Measurements from ENCODE around the gene HDAC3. TPM values are rescaled to one million over a fixed set of nuclear protein-coding genes. Genes with fewer than 3 reads are reported as not detected.

HDAC3 gene
- total RNA-seq, 1 donor from 2014 or later = 101 TPM

DNA sequence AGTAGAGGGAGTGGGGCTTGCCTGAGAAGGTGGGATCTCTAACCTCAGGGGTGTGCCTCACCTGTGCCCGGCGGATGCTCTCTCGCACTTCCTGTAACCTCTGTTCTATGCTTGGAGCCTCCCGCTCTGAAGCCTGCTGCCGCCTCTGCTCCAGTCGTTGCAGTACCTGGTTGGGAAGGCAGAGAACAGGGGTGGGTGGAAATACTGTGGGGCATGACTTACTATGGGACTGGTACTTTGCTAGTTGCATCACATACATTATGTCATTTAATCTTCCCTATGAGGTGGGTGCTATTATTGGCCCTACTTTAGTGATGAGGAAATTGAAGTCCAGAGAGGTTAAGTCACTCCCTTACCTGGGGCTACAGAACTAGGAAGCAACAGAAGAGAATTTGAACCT, 9.4 kb upstream of the HDAC3 start:
- Mint-ChIP-seq H3K27ac (no peak overlapping the region), H3K9me3 (ENCODE audit: low read depth) (no peaks in the 10 kb centered on the region), H3K27me3 (no peaks in the 10 kb centered on the region), H3K36me3 (ENCODE audit: insufficient read depth) (peaks cover 2% of the 10 kb centered on the region), H3K4me1 (ENCODE audit: low read depth) (no peaks in the 10 kb centered on the region), H3K4me3 (ENCODE audit: low read depth) (no peak overlapping the region)
- TF ChIP-seq, protein P1, sequence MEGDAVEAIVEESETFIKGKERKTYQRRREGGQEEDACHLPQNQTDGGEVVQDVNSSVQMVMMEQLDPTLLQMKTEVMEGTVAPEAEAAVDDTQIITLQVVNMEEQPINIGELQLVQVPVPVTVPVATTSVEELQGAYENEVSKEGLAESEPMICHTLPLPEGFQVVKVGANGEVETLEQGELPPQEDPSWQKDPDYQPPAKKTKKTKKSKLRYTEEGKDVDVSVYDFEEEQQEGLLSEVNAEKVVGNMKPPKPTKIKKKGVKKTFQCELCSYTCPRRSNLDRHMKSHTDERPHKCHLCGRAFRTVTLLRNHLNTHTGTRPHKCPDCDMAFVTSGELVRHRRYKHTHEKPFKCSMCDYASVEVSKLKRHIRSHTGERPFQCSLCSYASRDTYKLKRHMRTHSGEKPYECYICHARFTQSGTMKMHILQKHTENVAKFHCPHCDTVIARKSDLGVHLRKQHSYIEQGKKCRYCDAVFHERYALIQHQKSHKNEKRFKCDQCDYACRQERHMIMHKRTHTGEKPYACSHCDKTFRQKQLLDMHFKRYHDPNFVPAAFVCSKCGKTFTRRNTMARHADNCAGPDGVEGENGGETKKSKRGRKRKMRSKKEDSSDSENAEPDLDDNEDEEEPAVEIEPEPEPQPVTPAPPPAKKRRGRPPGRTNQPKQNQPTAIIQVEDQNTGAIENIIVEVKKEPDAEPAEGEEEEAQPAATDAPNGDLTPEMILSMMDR (IDR thresholded peaks at IDR 0.05; ENCODE audit: unreplicated experiment) = no peak
- no peak for DNase-seq (ENCODE audit: low spot score, unreplicated experiment)

DNA sequence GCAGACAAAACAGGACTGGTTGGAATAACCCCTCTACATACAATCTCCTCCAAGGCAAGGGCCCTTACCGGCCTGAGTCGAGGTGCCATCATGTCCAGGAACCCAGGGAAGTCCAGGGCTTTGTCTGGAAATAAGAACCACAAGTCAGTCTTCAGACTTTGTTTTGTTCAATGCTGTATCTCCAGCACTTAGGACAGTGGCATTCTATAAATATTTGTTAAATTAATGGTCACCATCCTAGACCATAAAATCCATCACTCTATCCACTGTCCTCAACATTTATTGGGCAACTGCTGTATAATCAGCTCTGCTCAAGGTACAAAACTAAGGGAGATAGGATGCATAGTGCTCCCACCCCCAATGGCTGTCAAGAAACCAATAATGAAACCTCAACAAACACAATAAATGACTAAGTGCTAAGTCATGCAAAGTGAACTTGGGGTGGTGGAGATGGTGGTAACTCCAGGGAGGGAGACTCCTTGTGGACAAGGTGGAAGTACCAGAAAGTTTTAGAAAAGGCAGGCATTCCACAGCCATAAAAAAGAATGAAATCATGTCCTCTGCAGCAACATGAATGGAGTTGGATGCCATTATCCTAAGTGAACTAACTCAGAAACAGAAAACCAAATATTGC, 5.1 kb upstream of the HDAC3 start:
- no peak for DNase-seq (ENCODE audit: low spot score, unreplicated experiment)
- Mint-ChIP-seq H3K36me3 (ENCODE audit: insufficient read depth) (peaks cover 3% of the 10 kb centered on the region), H3K9me3 (ENCODE audit: low read depth) (no peaks in the 10 kb centered on the region), H3K27me3 (peaks cover 6% of the 10 kb centered on the region), H3K4me1 (ENCODE audit: low read depth) (no peaks in the 10 kb centered on the region), H3K27ac (no peak overlapping the region), H3K4me3 (ENCODE audit: low read depth) (no peak overlapping the region)
- TF ChIP-seq, protein P1 (IDR thresholded peaks at IDR 0.05; ENCODE audit: unreplicated experiment) = peak; percentile 20

DNA sequence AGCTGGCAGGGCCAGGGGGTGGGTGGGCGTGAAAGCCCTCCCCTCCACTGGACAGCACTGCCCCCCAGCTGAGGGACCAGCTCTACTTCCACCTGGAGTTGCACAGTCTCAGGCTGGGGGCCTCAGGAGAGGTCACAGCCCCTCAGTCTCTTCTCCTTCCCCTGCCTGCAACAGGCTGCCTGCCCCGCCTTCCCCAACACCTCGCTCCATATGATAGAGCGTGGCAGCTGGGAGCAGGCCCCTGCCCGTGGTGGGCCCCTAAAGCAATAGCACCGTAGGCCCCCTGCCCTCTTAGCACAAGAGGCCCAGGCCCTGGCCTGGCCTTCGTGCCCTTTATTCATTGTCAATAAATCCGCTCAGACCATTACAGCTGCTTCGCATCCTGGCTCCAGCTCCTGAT, 4.0 kb upstream of the HDAC3 start:
- H3K27ac Mint-ChIP-seq = no peak overlapping the region
- DNase-seq (ENCODE audit: low spot score, unreplicated experiment) = no peak
- H3K36me3 Mint-ChIP-seq (ENCODE audit: insufficient read depth) = peaks cover 3% of the 10 kb centered on the region
- H3K27me3 Mint-ChIP-seq = peaks cover 6% of the 10 kb centered on the region
- TF ChIP-seq, protein P1 (IDR thresholded peaks at IDR 0.05; ENCODE audit: unreplicated experiment) = no peak
- peaks cover 6% of the 10 kb centered on the region for H3K4me1 Mint-ChIP-seq (ENCODE audit: low read depth)
- H3K9me3 Mint-ChIP-seq (ENCODE audit: low read depth) = no peaks in the 10 kb centered on the region
- H3K4me3 Mint-ChIP-seq (ENCODE audit: low read depth) = no peak overlapping the region

DNA sequence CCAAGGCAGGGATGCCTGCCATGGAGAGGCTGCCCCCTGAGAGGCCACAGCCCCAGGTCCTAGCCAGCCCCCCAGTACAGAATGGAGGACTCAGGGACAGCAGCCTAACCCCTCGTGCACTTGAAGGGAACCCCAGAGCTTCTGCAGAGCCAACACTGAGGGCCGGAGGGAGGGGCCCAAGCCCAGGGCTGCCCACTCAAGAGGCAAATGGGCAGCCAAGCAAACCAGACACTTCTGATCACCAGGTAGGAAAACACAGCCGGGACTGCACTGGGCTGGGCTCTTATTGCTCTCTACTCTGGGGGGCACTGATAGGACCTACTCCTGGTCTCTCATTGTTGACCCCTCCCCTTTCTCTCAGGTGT, 3.4 kb upstream of the HDAC3 start:
- H3K36me3 Mint-ChIP-seq (ENCODE audit: insufficient read depth) = peaks cover 4% of the 10 kb centered on the region
- peaks cover 6% of the 10 kb centered on the region for H3K27me3 Mint-ChIP-seq
- no peak overlapping the region for H3K27ac Mint-ChIP-seq
- H3K4me3 Mint-ChIP-seq (ENCODE audit: low read depth) = no peak overlapping the region
- DNase-seq (ENCODE audit: low spot score, unreplicated experiment) = no peak
- peaks cover 11% of the 10 kb centered on the region for H3K4me1 Mint-ChIP-seq (ENCODE audit: low read depth)
- H3K9me3 Mint-ChIP-seq (ENCODE audit: low read depth) = no peaks in the 10 kb centered on the region
- TF ChIP-seq, protein P1 (IDR thresholded peaks at IDR 0.05; ENCODE audit: unreplicated experiment) = no peak

DNA sequence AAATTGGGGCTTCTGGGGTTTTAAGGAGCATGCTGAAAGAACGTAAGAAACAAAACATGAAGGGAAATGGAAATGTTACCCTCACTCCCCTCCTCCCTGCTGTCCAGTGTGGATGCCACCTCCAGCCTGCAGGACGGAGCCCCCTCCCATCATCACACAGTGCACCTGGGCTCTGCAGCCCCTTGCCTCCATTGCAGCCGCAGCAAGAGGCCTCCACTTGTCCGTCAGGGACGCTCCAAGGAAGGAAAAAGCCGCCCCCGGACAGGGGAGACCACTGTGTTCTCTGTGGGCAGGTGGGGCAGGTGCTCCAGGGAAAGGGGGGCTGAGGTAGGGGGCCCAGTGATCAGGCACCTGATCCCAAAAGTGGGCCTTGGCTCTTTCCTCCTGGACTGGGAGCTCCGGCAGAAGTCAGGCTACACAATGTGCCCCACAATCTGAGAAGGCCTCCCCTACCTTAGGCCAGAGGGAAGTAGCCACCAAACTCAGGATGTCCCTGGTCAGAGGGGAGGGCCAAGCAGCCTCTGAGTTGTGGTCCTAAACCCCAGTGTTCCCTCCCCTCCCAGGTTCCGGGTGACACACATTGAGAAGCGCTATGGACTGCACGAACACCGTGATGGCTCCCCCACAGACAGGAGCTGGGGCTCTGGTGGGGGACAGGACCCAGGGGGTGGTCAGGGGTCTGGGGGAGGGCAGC, 2.9 kb upstream of the HDAC3 start:
- DNase-seq (ENCODE audit: low spot score, unreplicated experiment) = no peak
- Mint-ChIP-seq H3K36me3 (ENCODE audit: insufficient read depth) (peaks cover 3% of the 10 kb centered on the region), H3K4me1 (ENCODE audit: low read depth) (peaks cover 12% of the 10 kb centered on the region), H3K9me3 (ENCODE audit: low read depth) (no peaks in the 10 kb centered on the region), H3K4me3 (ENCODE audit: low read depth) (no peak overlapping the region), H3K27me3 (peaks cover 6% of the 10 kb centered on the region), H3K27ac (no peak overlapping the region)
- TF ChIP-seq, protein P1 (IDR thresholded peaks at IDR 0.05; ENCODE audit: unreplicated experiment) = no peak
